H1 (cell line): ENCODE measurements around the gene FOXF1. TPM values are rescaled to one million over a fixed set of nuclear protein-coding genes. Genes with fewer than 3 reads are reported as not detected.

Experiments used
- CTCF ChIA-PET: fragments of 300-600 bp; sonication (Branson Sonifier 250); formaldehyde crosslinking; loops from one replicate; lab custom pipeline; 2021; ENCODE audit not compliant: partially characterized antibody; lab: Charles Lee
- POLR2A ChIA-PET: fragments of 300-600 bp; sonication (Branson Sonifier 250); formaldehyde crosslinking; loops from one replicate; lab custom pipeline; 2021; ENCODE audit warnings: inconsistent platforms; ENCODE audit not compliant: partially characterized antibody; lab: Charles Lee
- DNase-seq, 2 experiments: peaks; one replicate each; pipeline versions ENCODE4 v3.0.0 to v3.0.0-alpha.2; 2010 to 2022; ENCODE audit warnings: low spot score in 2 of 2, low read depth in 1 of 2, mixed read lengths in 1 of 2
- FAIRE-seq: peaks from 2 replicates; lab custom pipeline; 2011; peaks lifted over from hg19 to GRCh38; lab: Jason Lieb, UNC
- H2AFZ ChIP-seq: 2 replicates; pipeline ENCODE4 v1.8.1; 2012; ENCODE audit warnings: low read length, inconsistent platforms
- H2AK5ac ChIP-seq: 2 replicates; pipeline ENCODE4 v1.6.1; 2013; ENCODE audit warnings: low read depth, low read length
- H2BK120ac ChIP-seq: replicated peaks from 2 replicates; pipeline ENCODE3; 2013; ENCODE audit warnings: low read depth, low read length, inconsistent platforms
- H2BK12ac ChIP-seq: 2 replicates; pipeline ENCODE4 v1.6.1; 2013; ENCODE audit warnings: low read depth, low read length
- H2BK15ac ChIP-seq: 2 replicates; pipeline ENCODE4 v1.6.1; 2013; ENCODE audit warnings: low read length
- H2BK20ac ChIP-seq: 2 replicates; pipeline ENCODE4 v1.6.1; 2013; ENCODE audit warnings: low read length
- H2BK5ac ChIP-seq: 2 replicates; pipeline ENCODE4 v1.6.1; 2013; ENCODE audit warnings: low read depth, low read length
- H3K14ac ChIP-seq: 2 replicates; pipeline ENCODE4 v1.6.1; 2013; ENCODE audit warnings: inconsistent platforms; ENCODE audit not compliant: insufficient read length
- H3K18ac ChIP-seq: 2 replicates; pipeline ENCODE4 v1.6.1; 2013; ENCODE audit warnings: low read length; ENCODE audit errors: extremely low read depth
- H3K23ac ChIP-seq: 2 replicates; pipeline ENCODE4 v1.6.1; 2013; ENCODE audit warnings: inconsistent platforms; ENCODE audit not compliant: insufficient read length
- H3K23me2 ChIP-seq: 2 replicates; pipeline ENCODE4 v1.6.1; 2013; ENCODE audit warnings: low read depth, low read length
- H3K27ac ChIP-seq: 2 replicates; pipeline ENCODE4 v1.6.1; 2011; ENCODE audit warnings: low read depth, low read length, inconsistent platforms
- H3K27me3 ChIP-seq, 4 experiments: replicated peaks in 1 of 4; 1 replicate in 1 of 4; 2 replicates in 3 of 4; pipeline versions ENCODE4 v1.6.1 to v1.8.1; 2011 to 2013; ENCODE audit warnings: low read length in 3 of 4, mild to moderate bottlenecking in 3 of 4, inconsistent platforms in 2 of 4, mixed read lengths in 2 of 4, moderate library complexity in 1 of 4; ENCODE audit not compliant: control insufficient read depth in 3 of 4, insufficient read depth in 3 of 4; ENCODE audit errors: extremely low read depth in 1 of 4
- H3K36me3 ChIP-seq, 4 experiments: 2 replicates each; pipeline versions ENCODE4 v1.6.1 to v1.8.1; 2011 to 2013; ENCODE audit warnings: mild to moderate bottlenecking in 4 of 4, low read length in 3 of 4, moderate library complexity in 2 of 4, control low read depth in 1 of 4, inconsistent platforms in 1 of 4; ENCODE audit not compliant: insufficient read depth in 4 of 4, control insufficient read depth in 2 of 4
- H3K4ac ChIP-seq: replicated peaks from 2 replicates; pipeline ENCODE3; 2013; ENCODE audit warnings: low read length, low read depth, mixed read lengths, inconsistent platforms; ENCODE audit not compliant: insufficient read length
- H3K4me1 ChIP-seq, 4 experiments: replicated peaks in 1 of 4; 1 replicate in 1 of 4; 2 replicates in 3 of 4; pipeline versions ENCODE4 v1.6.1 to v1.8.1; 2011 to 2013; ENCODE audit warnings: low read length in 3 of 4, inconsistent platforms in 2 of 4, mixed read lengths in 1 of 4; ENCODE audit not compliant: insufficient read depth in 4 of 4, control insufficient read depth in 3 of 4
- H3K4me2 ChIP-seq, 2 experiments: 2 replicates each; pipeline versions ENCODE4 v1.6.1 to v1.8.1; 2011 to 2013; ENCODE audit warnings: low read depth in 2 of 2, low read length in 2 of 2, control low read depth in 1 of 2, inconsistent platforms in 1 of 2, mild to moderate bottlenecking in 1 of 2; ENCODE audit not compliant: insufficient read depth in 1 of 2
- H3K4me3 ChIP-seq, 4 experiments: fragments of 200-600, 300-600 bp in 1 of 4; sonication (generic), shearing (Covaris generic), sonication (Bioruptor Twin) in 1 of 4; 2 replicates each; pipeline versions ENCODE4 v1.5.1 to v1.8.1; 2011 to 2016; ENCODE audit warnings: low read length in 4 of 4, low read depth in 3 of 4, control low read depth in 2 of 4, inconsistent platforms in 2 of 4, mild to moderate bottlenecking in 2 of 4, mixed read lengths in 1 of 4, moderate library complexity in 1 of 4; ENCODE audit not compliant: insufficient read depth in 2 of 4; ENCODE audit errors: extremely low read depth in 1 of 4
- H3K56ac ChIP-seq: replicated peaks from 2 replicates; pipeline ENCODE3; 2013; ENCODE audit warnings: low read depth, mild to moderate bottlenecking, mixed read lengths, low read length, inconsistent platforms; ENCODE audit not compliant: insufficient read length
- H3K79me1 ChIP-seq: 2 replicates; pipeline ENCODE4 v1.6.1; 2013; ENCODE audit warnings: low read depth, low read length, control low read depth
- H3K79me2 ChIP-seq, 2 experiments: 2 replicates each; pipeline versions ENCODE4 v1.6.1 to v1.8.1; 2012 to 2013; ENCODE audit warnings: low read length in 2 of 2, mild to moderate bottlenecking in 2 of 2, inconsistent platforms in 1 of 2; ENCODE audit not compliant: insufficient read depth in 2 of 2, control insufficient read depth in 1 of 2
- H3K9ac ChIP-seq, 4 experiments: replicated peaks in 1 of 4; 1 replicate in 1 of 4; 2 replicates in 3 of 4; pipeline versions ENCODE4 v1.6.1 to v1.8.1; 2011 to 2013; ENCODE audit warnings: low read depth in 3 of 4, low read length in 3 of 4, control low read depth in 2 of 4, mild to moderate bottlenecking in 2 of 4, moderate library complexity in 2 of 4, inconsistent platforms in 1 of 4; ENCODE audit errors: extremely low read depth in 1 of 4
- H3K9me3 ChIP-seq, 2 experiments: 2 replicates each; pipeline versions ENCODE4 v1.6.1 to v1.8.1; 2012 to 2013; ENCODE audit warnings: mild to moderate bottlenecking in 2 of 2, moderate library complexity in 2 of 2, control low read depth in 1 of 2, inconsistent platforms in 1 of 2, low read depth in 1 of 2, low read length in 1 of 2, mixed read lengths in 1 of 2; ENCODE audit not compliant: insufficient read depth in 2 of 2
- H4K20me1 ChIP-seq, 2 experiments: replicated peaks in 1 of 2; 2 replicates each; pipeline versions ENCODE3 to v1.8.1; 2011 to 2013; ENCODE audit warnings: inconsistent platforms in 2 of 2, low read length in 2 of 2, mild to moderate bottlenecking in 1 of 2; ENCODE audit not compliant: insufficient read depth in 2 of 2, control insufficient read depth in 1 of 2
- H4K5ac ChIP-seq: 2 replicates; pipeline ENCODE4 v1.6.1; 2013; ENCODE audit warnings: low read length, low read depth, mixed read lengths, inconsistent platforms; ENCODE audit not compliant: insufficient read length
- H4K8ac ChIP-seq: 2 replicates; pipeline ENCODE4 v1.8.0; 2013; ENCODE audit warnings: mild to moderate bottlenecking, moderate library complexity, low read length, inconsistent platforms; ENCODE audit not compliant: insufficient read depth; ENCODE audit errors: extremely low read depth
- H4K91ac ChIP-seq: replicated peaks from 2 replicates; pipeline ENCODE3; 2013; ENCODE audit warnings: low read length, mixed read lengths, inconsistent platforms; ENCODE audit not compliant: insufficient read length
- ATF2 ChIP-seq: IDR thresholded peaks from 2 replicates; pipeline ENCODE4 v1.6.1; 2012; ENCODE audit warnings: low read length, inconsistent platforms
- JUND ChIP-seq: IDR thresholded peaks from 2 replicates; pipeline ENCODE4 v1.6.1; 2011; ENCODE audit warnings: mild to moderate bottlenecking, improper control_type of control experiment, low read length
- SP1 ChIP-seq: IDR thresholded peaks from 2 replicates; pipeline ENCODE4 v1.6.1; 2011; ENCODE audit warnings: low read depth, low read length
- WGBS, 2 experiments: shearing (Covaris generic) in 1 of 2; methylation state at CpG; one replicate each; pipeline versions ENCODE4 v1.1.6 to v1.1.7; 2013 to 2015; ENCODE audit warnings: low lambda C conversion rate in 2 of 2, mixed read lengths in 2 of 2, inconsistent platforms in 1 of 2, low coverage in 1 of 2, missing lambda C conversion rate in 1 of 2; ENCODE audit not compliant: insufficient replicate concordance in 2 of 2, insufficient coverage in 1 of 2, insufficient read length in 1 of 2; ENCODE audit errors: extremely low coverage in 1 of 2, missing lambda C conversion rate in 1 of 2; 5-methylcytosine and 5-hydroxymethylcytosine counted together
- polyA plus RNA-seq, 7 experiments: library from polyadenylated mRNA; depleted of rRNA in 3 of 7; stranded (reverse) in 5 of 7; unstranded in 2 of 7; fragments of >200 nt in 5 of 7; fragments of 200-250 nt in 2 of 7; gene quantifications; 1 replicate in 5 of 7; 2 replicates in 1 of 7; 4 replicates in 1 of 7; pipeline versions ENCODE4 v1.2.1 to v1.2.3, GENCODE V29; 2011 to 2013; ENCODE audit warnings: missing spikeins in 2 of 7, mixed read lengths in 2 of 7
- total RNA-seq: library from RNA; stranded (reverse); fragmentation: NEBNext Ultra II Directional; extraction: Animal tissue kit (Norgen Biotek cat#: 25700); gene quantifications from 2 replicates; pipeline ENCODE4 v1.2.1, GENCODE V29; 2021

Gene FOXF1
- total and polyA plus RNA-seq, 2 of the 8 experiments (the other 6 are each of a cell fraction or from before 2014, with no cell fraction given), result 0.02 TPM; not detected in 1

DNA sequence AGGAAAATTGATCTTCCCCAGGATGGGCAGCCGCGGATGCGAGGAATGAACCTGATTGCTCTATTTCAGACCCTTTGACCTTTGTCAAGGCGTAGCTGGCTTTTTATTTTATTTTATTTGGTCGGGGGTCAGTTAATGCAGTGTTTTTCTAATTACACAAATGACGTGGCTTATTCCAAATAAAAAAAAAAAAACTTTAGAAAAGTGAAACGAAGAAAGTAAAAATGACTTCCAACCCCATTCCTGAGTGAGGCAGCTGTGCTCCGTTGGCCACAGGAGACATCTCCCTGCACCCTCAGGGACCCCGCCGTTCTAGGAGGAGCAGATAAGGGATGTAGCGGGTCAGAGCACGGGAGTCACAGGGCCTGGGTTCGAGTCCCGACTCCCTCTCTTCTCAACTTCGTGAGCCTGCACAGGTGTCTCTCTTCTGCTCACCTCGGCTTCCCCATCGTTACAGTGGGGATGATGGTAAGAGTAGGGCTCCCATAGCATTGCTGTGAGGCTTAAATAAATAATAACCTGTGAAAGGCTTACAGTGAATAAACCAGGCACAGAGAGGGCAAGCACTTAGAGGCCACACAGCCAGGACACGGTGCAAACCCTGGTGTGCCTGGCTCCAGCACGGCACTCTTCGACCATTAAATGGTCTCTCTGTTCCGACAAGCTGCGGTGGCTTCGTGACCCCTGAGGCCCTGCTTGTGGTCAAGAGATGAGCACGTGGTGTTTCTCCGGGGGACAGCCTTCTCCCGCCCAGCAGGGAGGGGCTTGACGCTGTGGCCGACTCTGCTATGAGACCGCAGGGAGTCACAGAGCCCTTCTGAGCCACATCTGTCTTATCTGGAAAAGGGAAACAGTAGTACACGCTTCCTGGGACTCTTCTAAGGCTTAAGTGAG is 10.2 kb downstream of the FOXF1 start:
- H2BK120ac ChIP-seq, result no peak overlapping the region
- no peaks in the 10 kb centered on the region for H3K79me2 ChIP-seq
- TF ChIP-seq SP1, result no peak
- TF ChIP-seq JUND, result no peak
- TF ChIP-seq ATF2, result 0 out of 2 replicates have a peak, but pooled peaks have one; percentile 3
- TF ChIP-seq, all 59 proteins: peak for 1
- no peak for DNase-seq
- 76% methylated on average over 29 of the region's 30 CpGs; no CpG with 5 or more reads in 1 of the 2 experiments for WGBS, 2 experiments
- Histone ChIP-seq H3K23me2 (no peaks in the 10 kb centered on the region; the same call in 1 of the 2 replicates), H3K36me3 (no peaks in the 10 kb centered on the region), H4K20me1 (peaks cover 5 to 9% of the 10 kb centered on the region in 2 experiments), H3K9me3 (no peaks in the 10 kb centered on the region; a peak in 1 of 4 replicates), H2BK15ac (no peak overlapping the region), H3K56ac (no peak overlapping the region), H4K91ac (no peak overlapping the region), H3K27ac (no peak overlapping the region), H3K4ac (no peak overlapping the region), H4K5ac (no peak overlapping the region), H2BK12ac (no peak overlapping the region), H3K4me1 (peaks cover 0 to 9% (median 5%) of the 10 kb centered on the region in 4 experiments; a peak in 5 of 7 replicates), H3K4me3 (no peak overlapping the region), H3K4me2 (no peak overlapping the region), H3K14ac (no peak overlapping the region), H3K9ac (no peak overlapping the region), H2AK5ac (no peak overlapping the region), H4K8ac (no peak overlapping the region), H2BK5ac (no peak overlapping the region), H3K23ac (no peak overlapping the region), H3K79me1 (no peaks in the 10 kb centered on the region), H3K18ac (no peak overlapping the region), H2AFZ (no peak overlapping the region), H2BK20ac (no peak overlapping the region), H3K27me3 (peaks cover 34 to 47% (median 40%) of the 10 kb centered on the region in 4 experiments)
- ChIA-PET POLR2A (interaction anchor here (0.6 kb wide), 1 partner anchor 203 kb away, joined by 3 read pairs; no protein-coding TSS in a partner anchor), CTCF (interaction anchor here (0.6 to 6.0 kb wide), 30 partner anchors 9 to 1906 kb away, joined by 3 to 84 read pairs (median 4); no protein-coding TSS in a partner anchor)
- no peak for FAIRE-seq
